ENCODE data around the gene PAQR8.
A peak's percentile ranks its signal among the peaks of the same experiment; 100 is the strongest.
"Not testable (repeated sequence)": the region's sequence is repeated elsewhere in the genome, so short reads cannot be mapped to it uniquely, and the experiment has no call there.

Gene PAQR8

DNA sequence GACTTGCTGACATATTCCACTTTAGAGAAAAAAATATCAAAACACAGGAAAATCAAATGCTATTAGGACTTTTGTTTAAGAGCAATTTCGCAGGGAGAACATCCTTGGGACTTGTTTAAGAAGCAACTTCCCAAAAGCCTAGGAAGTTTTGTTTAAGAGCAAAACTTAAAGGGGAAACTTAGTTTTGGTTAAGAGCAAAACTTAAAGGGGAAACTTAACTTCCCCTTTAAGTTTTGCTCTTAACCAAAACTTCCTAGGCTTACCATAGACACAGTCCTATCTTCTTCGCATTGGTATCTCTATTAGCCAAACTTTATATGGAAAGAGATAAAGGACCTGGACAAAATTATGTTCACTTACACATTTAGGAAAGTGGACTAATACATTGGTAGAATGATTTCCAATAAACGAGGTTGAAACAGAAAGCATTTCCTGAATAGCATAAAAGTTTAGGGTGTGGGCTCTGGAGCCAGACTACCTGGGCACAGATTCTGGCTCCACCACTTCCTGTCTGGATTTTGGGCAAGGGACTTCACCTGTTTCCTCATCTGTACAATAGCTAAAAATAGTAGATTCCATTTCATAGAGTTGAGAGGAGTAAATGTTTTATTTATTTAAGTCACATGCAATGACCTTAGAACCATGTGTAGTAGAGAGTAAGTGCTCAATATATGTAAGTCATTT is 15.7 kb downstream of the PAQR8 start:
- DNase-seq = no peak

- DNase-seq = no peak
These were observed 19.3 kb downstream of the PAQR8 start for GRCh38 chr6:52381249-52381648.

DNA sequence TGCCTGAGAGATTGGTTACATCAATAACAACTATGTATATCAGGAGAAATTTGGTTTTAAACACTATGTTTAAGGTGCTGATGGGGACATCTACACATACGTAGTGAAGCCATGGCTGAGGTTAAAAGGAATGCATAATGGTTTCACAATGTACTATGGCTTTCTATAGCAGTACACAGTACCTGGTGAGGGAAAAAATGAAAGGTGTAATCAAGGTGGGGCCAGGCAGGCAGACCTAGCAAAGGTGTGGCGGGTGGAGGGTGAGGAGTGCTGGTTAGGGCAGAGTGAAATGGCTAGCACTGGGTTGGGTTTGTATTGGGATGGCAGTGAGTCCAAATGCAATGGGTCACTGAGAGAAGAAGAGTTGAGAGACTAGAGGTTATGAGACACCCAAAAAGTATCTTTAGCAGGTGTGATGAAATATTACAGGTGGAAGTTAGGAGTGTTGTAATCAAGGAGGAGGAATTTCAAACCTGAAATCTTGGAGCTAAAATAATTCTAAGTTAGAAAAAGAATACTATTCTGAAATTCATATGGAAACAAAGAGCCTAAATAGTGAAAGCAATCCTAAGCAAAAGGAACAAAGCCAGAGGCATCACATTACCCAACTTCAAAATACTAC is 22.3 kb downstream of the PAQR8 start:
- DNase-seq = no peak

- DNase-seq = no peak
These were observed 23.1 kb downstream of the PAQR8 start for GRCh38 chr6:52385074-52385473.

- DNase-seq = not testable (repeated sequence)
These were observed 26.2 kb downstream of the PAQR8 start for GRCh38 chr6:52388119-52388518.

GRCh38 chr6:52388790-52389189 is 26.8 kb downstream of the PAQR8 start:
- DNase-seq = no peak

DNA sequence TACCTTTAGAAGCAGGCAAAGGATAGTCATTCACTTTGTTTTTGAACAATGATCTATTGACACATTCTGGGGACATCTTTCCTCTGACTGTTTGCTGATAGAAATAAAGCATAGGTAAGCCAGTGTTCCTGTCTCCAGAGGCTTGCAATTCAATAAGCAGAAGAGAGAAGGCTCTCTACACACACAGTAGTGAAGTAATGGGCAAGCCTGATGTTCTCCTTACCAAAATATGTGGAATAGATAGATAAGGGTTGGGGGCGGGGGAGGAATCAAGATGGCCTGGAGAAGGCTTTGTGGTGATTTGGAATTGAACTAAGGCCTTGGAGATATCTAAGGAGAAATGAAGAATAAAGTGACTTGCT is 27.3 kb downstream of the PAQR8 start:
- no peak for DNase-seq

DNA sequence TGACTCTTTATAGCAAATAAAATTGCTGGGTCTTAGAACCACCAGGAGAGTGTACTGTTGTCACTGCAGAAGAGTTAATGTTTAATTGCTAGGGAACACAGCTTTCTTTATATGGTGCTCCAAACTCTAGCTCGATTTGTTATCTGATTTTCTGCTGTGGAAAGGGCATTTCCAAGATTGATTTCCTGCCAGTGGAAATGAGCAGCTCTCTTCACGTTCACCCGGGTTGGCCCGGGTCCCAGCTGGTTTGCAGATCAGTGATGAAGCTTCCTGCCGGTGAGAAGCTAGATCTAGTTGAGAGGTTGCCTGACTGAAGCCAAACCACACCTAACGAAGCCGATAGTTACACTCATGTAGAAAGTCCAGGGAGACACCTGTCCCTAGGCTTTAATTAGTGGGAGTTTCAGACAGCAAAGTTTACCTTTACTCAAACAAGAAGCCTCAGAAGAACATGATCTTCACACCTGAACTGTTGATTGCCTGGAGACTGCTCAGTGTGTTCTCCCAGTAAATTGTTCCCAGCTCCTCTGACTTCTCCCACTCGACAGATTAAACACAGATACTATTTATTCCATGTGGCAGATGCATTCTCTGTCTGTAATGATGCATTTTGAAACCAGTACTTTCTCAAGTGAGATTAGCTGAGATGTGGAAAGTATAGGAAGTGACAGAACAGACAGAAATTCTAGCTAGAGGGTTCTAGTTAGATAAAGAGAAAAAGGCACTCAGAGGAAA is 27.8 kb downstream of the PAQR8 start:
- peak; percentile 73 for DNase-seq

GRCh38 chr6:52390361-52390727 is 28.4 kb downstream of the PAQR8 start:
- peak; percentile 81 for DNase-seq

- no peak for DNase-seq
These were observed 29.6 kb downstream of the PAQR8 start for GRCh38 chr6:52391599-52391998.

- peak; percentile 30 for DNase-seq
These were observed 31.0 kb downstream of the PAQR8 start for GRCh38 chr6:52392944-52393343.

DNA sequence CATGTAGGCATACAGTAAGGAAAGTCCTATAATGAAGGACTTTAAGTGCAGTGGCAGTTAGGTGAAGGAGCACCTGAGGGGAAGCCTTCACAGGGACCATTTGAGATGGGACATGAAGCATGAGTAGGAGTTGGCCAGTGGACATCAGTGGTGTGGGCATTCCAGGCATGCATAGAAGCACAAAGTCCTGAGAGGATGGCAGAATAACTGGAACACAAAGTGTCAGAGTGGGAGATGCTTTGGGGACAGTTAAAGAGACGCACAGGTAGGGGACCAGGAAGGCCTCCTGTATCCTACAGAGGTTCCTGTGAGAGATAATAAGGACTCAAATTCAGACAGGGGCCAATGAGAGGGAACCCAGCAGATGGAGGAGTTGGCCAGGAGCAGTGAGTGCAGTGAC is 31.8 kb downstream of the PAQR8 start:
- DNase-seq = no peak

GRCh38 chr6:52394251-52394666 is 32.3 kb downstream of the PAQR8 start:
- peak; percentile 64 for DNase-seq

- no peak for DNase-seq
These were observed 34.0 kb downstream of the PAQR8 start for GRCh38 chr6:52395969-52396368.

DNA sequence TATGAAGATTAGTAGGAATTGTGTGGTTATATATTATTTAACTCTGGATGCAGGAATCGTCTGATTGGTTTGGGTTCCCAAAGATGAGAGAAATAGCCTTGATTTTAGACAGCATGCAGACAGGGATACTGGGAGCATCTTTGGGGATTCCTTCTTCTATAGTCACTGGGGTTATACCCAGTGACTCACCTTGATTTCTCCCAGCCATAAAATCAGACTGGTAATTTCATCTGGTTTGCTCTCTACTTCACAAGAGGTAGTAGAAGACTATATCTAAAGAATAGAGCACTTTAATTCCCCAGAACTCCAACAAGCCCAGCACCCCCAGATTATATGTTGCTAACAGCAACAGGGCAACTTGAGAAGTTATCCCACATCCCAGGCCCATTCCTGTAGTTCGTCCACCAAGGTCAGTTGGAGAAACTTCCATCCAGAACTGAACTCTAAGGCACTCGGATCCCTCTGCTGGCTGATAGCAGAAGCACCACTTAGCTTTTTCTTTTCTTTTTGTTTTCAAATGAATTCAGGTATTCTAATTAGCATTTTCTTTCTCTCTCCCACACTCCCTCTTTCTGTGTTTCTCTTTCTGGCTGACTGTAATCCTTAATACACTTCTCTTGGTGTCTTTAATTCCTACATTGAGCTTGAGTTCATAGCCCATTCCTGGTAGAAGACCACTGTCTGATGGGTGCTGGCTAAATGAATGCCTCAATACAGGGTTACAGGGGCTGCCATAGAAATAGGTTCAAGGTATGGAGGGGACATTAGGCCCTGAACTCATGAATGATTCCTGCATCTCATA is 37.8 kb downstream of the PAQR8 start:
- peak; percentile 60 for DNase-seq

DNA sequence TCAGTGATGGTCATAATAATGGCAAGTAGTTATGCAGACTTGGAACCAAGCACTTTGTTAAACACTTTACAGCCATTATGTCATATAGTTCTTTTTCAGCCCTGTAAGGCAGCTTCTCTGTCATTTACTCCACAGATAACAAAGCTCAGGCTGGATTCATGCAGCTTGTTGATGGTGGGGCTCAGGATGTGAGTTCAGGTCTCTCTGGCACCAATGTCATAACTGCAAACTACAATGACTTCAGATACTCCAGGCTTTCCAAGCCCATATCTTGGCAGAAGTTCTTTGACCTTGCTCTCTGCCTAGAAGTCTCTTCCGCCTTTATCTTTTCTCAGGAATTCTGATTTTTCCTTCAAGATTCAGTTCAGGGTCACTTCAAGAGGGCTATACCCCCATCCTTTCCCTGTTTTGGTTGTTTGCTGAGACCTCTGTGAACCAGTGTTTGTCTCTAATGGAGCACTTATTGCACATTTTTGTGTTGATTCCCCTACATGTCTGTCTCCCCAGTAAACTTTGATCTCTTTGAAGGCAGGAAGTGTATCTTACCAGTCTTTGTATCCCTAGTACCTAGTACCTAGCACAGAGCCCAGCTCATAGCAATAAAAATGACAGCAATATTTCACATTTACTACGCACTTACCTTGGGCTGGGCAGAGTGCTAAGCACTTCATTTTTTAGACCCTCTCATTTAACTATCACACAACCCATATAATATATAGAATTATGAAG is 38.5 kb downstream of the PAQR8 start:
- DNase-seq = no peak

DNA sequence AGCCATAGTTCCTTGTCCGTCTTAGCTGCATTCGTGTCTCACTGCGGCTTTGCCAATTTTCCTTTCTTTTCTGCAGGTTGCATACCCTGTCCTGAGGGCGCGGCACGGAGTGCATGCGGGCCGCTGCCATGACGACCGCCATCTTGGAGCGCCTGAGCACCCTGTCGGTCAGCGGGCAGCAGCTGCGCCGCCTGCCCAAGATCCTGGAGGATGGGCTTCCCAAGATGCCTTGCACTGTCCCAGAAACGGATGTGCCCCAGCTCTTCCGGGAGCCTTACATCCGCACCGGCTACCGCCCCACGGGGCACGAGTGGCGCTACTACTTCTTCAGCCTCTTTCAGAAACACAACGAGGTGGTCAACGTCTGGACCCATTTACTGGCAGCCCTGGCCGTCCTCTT is 41.1 kb downstream of the PAQR8 start:
- DNase-seq = no peak

DNA sequence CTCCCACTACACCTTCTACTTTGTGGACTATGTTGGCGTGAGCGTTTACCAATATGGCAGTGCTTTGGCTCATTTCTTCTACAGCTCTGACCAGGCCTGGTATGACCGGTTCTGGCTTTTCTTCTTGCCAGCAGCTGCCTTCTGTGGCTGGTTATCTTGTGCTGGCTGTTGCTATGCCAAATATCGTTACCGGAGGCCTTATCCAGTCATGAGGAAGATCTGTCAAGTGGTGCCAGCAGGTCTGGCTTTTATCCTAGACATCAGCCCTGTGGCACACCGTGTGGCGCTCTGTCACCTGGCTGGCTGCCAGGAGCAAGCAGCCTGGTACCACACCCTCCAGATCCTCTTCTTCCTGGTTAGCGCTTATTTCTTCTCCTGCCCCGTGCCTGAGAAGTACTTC is 41.7 kb downstream of the PAQR8 start:
- DNase-seq = no peak

GRCh38 chr6:52405243-52405642 is 43.3 kb downstream of the PAQR8 start:
- no peak for DNase-seq

GRCh38 chr6:52407467-52407866 is 45.5 kb downstream of the PAQR8 start:
- peak; percentile 51 for DNase-seq

DNA sequence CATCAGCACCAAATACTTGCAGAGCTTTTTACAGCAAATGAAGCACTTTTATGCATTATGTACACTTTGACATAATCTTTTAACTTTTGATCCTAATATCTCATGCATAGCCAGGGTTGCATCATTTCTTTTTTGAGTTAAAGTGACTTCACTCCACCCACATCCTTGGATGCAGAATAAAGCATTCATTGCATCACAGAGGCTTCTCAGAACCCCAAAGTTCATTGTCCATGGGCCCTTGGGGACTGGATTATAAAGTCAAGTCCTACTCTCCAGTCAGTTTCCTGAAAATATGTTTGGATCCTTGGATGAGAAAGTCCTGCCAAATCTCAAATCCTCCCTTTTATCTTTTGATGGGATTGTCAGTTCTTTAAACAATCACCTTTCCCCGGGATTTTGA is 47.5 kb downstream of the PAQR8 start:
- no peak for DNase-seq

GRCh38 chr6:52410979-52411378 is 49.0 kb downstream of the PAQR8 start:
- DNase-seq = no peak

- DNase-seq = no peak
These were observed 50.0 kb downstream of the PAQR8 start for GRCh38 chr6:52411911-52412310.

Data from CD4-positive, alpha-beta T cell treated with Interleukin-21 for 1 hour (primary cell).